ENCODE results near the gene GPR35.

- no peak for TF ChIP-seq CTCF (IDR thresholded peaks at IDR 0.05; ENCODE audit: insufficient read depth, low read length)
- no peak for TF ChIP-seq REST (IDR thresholded peaks at IDR 0.05; ENCODE audit: insufficient replicate concordance, low read depth)
- TF ChIP-seq POLR2AphosphoS5 (IDR thresholded peaks at IDR 0.05; ENCODE audit: low read depth): no peak
- no peak for TF ChIP-seq SPI1 (IDR thresholded peaks at IDR 0.05; ENCODE audit: borderline replicate concordance, low read depth)
Observed at GRCh38 chr2:240638512-240639160, 13.4 kb downstream of the GPR35 start.

All from HL-60 (cell line).